ENCODE data around the gene SNTG2.

SNTG2 gene

DNA sequence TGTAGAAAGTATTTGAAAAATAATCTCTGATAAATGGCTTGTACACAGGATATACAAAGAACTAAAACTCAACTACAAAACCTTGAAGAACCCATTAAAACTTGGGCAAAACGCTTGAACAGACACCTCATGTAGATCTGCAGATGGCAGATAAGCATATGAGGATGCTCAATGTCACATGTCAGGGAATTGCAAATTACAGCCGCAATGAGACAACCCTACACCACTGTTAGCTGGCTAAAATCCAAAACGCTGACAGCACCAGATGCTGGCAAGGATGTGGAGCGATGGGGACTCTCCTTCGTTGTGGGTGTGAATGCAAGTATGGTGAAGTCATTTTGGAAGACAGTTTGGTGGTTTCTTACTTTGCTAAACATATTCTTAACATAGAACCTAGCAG is 53.7 kb downstream of the SNTG2 start:
- no peak for DNase-seq

DNA sequence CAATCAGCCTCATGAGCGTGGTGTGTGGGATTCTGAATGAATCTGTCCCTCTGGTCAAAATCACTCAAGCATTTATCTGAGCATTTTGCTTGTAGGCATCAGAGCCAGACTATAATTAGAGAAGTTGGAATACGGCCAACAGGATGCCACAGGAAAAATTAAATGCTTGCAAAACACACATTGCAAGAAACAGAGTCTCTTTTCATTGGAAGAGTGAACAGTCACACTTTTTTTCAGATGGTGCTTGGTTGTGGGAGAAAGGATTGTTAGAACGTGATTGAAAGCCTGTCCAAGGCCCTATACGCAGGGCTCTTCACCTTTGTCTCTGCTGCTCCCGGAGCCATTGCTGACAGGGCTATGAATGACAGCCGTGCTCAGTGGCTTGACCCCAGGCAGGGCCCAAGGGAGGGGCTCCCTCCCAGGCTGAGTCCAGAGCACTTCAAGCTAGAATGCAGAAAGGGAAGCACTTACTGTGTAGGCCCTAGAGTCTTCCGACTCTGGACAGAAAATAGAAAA is 59.8 kb downstream of the SNTG2 start:
- DNase-seq = no peak

DNA sequence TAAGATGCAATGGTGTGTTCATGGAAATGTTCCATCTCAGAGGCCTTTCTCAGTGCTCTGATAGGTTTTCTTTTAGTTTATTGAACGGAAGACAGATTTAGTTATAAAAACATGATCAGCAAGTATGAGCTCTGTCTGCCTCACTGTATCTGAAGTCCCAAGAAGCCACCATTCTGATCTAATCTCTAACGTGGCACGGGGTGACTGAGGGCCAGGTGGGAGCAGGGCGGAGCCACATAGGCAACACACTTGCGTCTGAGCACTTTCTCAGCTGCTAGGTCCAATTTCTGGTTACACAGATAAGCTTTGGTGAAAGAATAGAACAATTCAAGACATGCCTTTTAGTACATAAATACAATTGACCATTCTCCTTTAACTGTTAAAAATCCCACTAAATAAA is 60.4 kb downstream of the SNTG2 start:
- no peak for DNase-seq

DNA sequence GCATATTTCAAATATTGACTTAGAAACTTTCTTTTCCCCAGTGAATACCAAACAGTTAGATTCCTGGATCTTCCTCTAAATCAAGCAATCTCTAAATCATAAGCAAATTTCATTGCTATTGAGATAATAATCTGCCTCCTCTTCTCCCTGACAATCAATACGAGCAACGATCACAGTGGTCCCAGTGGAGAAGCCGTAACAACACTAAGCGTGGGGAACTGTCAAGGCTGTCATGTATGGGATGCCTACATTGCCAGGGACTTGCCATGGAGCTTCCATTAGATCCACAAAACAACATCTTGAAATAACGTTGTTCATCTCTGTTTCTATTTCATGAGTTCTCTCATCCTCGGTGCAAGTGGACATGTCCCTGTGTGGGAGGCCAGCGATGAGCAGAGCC is 61.3 kb downstream of the SNTG2 start:
- DNase-seq = no peak

DNA sequence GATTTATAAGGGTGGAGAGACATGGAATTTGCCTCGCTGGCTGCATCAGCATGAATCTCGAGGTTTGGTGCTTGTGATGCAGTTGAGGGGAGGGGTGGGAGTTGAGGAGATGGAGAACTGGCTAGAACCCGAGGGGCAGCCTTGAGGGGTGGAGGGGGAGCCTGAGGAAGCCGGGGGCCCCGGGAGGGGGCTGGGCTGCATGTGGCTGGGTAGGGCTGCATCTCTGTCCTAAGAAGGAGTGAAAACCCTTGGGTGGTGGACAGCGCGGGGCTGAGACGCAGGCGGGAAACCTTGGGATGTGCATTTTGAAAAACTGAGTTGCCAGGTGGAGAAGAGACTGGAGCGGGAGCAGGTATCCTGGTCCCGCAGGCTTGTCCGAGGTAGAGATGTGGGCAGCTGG is 64.2 kb downstream of the SNTG2 start:
- no peak for DNase-seq

DNA sequence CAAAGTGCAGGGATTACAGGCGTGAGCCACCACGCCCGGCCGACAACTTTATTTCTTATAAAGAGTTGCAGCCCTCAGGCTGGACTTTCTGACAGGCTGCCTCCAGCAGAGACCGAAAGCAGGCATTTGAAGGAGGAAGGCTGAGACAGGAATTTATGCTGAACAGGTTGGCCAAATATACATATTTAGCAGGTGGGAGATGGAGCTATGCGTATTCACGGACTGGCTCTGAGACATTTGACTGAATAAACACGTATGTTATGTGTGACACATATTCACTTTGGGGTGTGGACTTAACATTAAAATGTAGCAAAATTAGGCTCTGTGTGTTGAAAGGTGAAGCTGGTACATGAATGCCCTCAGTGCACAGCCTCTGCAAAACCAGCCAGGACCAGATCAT is 65.9 kb downstream of the SNTG2 start:
- no peak for DNase-seq

DNA sequence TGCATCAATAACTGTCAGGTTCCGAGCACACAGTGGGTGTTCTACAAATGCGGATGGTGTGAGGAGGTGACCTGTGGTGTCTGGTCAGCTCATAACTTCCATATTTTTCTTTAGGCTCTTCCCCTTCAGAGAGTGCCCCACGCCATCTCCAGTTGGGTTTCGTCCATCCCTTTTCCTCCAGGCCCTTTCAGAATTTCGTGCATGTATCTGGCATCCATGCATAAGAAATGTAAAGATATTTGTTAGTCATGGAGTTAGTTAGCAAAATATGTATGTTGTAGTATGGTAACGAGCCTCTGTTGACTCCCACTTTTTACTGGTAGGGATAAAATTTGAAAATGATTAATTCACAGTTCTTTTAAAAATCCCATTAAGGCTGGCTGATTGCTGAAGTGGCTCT is 67.2 kb downstream of the SNTG2 start:
- DNase-seq = no peak

DNA sequence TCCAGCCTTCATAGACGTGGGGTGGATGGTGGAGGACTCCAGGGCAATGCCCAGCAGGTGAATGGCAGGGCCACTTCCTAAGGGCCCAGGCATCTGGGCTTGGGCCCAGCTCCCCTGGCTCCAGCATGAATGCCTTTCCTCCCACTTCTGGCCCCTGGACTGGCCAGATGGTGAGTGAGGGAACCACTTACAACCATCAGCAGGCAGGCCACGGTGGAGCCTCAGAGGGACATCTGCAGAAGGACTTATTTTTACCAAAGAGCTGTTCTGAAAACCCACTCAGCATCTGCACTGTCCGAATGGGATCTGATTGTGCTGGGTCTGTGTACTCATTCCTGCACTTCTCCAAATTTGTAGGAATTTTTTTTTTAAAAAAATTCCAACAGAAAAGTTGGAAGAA is 69.6 kb downstream of the SNTG2 start:
- DNase-seq = no peak

DNA sequence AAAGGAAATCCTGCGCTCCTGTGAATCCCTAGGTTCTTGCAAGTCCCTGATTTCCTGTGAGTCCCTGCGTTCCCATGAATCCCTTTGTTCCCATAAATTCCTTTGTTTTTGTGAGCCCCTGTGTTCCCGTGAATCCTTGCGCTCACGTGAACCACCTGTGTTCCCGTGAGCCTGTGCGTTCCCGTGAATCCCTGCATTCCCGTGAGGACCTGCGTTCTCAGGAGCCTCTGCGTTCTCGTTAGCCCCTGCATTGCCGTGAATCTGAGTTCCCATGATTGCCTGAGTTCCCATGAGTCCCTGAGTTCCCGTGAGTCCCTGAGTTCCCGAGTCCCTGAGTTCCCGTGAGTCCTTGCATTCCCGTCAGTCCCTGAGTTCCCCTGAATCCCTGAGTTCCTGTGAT is 71.5 kb downstream of the SNTG2 start:
- no peak for DNase-seq

DNA sequence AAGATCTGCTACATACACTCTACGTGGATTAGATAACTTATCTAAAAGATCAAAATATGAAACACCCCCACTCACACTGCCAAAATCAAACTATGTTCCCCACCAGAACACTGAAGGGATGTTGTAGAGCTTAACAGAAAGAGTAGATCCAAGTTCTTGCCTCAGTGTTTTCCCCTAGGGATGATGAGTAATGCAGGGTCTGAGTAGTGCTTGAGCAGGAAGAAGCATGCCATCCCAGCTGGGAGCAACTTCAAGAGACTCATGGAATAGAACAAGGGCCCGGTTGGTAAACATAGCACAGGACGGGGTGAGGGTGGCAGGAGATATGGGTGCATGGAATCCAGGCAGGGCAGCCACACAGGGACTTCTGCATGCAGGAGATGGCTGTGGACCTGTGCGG is 74.3 kb downstream of the SNTG2 start:
- DNase-seq = no peak

DNA sequence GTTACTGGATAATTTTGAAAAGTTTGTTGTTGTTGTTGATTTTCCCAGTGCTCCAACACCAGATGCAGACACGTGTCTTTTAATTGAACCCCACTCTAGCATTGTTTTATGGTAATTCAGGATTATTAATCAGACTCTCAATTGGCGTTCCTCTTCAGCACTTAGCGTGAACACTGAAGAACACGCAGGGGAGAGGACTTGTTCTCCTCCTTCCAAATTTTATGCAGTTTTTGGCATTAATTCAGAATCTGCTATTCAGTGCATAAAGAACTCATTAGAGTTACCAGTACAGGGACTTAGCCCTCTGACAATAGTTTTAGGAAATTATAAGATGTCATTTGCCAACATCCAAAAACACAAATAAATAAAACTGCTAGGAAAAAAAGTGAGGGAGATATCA is 75.5 kb downstream of the SNTG2 start:
- no peak for DNase-seq

DNA sequence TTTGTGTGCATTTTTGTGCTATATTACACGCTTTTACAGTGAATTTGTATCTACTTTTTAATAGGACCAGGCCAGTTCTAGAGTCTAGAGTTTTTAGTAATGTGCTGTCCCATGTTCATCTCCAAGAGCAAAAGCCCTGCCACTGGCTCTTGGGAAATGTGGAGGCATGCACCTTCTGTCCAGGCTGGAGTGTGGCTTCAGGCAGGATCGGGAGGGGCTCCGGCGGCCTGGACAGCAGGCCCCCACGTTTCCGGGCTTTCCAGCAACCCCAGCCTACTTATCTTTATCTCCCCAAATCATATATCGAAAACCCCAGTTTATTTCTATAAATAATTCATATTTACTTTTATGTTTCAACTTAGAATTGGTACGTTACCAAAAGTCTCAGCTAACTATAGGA is 78.2 kb downstream of the SNTG2 start:
- DNase-seq = no peak

DNA sequence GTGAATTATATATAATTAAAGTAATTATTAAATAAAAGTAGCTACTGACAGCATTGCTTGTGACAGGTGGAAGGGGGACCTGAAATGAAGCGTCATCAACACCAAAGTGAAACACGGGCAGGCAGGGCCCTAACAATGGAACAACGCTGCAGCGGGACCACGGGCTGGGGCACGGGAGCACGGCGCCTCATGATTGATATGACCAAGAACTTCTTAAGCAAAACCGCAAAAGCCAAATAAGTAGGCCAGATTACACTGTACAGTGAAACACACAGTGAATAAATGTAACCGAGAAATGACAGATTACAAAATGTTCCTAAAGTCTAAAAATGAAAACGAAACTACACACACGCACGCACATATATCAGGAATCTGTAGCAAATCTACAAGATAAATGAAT is 81.4 kb downstream of the SNTG2 start:
- DNase-seq = no peak

DNA sequence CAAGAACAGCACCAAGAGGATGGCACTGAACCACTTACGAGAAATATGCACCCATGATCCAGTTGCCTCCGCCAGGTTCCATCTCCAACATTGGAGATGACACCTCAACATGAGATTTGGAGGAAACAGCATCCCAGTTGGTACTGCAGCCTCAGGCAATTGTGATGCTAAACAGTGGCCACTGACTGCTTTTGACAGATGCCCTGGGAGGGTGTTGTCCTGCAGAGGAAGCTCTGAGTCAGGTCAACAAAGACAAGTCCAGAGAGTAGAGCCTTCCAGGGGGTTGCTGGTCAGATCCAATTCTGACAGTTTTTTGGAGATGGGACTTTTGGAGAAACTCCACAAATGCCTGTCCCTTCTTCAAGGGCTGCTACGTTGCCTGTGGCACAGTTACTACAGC is 82.4 kb downstream of the SNTG2 start:
- DNase-seq = no peak

DNA sequence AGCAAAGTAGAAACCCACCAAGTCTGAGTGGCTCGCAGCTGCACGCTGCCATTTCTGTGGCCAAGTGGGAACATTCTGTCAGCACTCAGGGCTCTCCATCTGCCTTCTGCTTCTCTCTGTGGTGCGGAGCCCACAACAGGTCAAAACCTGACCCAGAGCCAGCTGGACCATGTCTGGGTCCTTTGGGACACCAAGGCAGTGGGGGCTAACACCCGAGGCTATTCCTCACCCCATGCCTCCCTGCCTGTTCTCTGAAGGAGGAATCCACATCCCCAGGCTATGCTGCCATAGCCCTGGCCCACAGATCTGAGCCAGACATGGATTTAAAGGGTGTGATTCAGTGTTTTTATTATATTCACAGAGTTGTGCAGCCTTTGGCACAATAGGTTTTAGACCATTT is 86.4 kb downstream of the SNTG2 start:
- DNase-seq = no peak

DNA sequence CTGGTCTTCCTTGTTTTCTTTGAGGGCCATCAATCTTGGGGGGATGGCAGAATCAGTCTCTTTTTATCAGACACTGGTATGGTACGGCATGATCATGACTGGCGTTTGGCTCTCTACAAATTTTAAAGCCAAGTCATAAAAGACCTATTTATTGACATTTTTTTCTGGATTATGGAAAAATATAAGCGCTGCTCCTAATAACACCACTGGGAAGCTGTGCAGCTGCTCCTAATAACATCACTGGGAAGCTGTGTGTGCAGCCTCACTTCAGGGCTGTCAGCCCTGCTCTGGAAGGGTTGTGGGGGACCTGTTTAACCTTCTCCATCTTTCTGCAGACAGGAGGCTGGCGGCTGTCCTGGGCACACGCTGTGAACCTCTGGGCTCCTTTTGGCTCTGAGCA is 88.9 kb downstream of the SNTG2 start:
- DNase-seq = no peak

DNA sequence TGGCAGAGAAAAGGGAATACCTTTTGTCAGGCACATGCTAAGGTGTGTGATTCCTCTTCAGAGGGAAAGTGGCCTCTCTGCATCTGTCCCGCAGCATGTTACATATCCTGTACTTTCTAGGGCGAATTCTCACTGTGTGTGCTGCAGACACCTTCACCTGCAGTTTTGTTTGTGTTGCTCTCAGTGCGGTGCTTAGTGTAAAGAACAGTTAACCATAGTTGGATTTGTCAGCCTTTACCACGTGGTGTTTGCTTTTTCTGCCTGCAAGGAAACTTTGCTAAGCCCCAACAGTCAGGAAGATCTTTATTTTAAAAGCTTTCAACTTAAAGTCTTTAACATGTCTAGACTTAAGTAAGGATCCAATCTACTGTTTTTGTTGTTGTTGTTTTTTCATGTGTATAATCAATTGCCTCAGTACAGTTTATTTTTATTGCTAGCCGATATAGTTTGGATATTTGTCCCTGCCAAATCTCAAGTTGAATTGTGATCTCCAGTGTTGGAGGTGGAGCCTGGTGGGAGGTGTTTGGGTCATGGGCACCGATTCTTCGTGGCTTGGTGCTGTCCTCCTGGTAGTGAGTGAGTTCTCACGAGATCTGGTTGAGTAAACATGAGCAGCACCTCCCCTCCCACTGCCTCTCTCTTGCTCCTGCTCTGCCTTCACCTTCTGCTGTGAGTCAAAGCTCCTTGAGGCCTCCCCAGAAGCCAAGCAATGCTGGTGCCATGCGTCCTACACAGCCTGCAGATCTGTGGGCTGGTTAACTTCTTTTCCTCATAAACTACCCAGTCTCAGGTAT is 90.6 kb downstream of the SNTG2 start:
- no peak for DNase-seq

DNA sequence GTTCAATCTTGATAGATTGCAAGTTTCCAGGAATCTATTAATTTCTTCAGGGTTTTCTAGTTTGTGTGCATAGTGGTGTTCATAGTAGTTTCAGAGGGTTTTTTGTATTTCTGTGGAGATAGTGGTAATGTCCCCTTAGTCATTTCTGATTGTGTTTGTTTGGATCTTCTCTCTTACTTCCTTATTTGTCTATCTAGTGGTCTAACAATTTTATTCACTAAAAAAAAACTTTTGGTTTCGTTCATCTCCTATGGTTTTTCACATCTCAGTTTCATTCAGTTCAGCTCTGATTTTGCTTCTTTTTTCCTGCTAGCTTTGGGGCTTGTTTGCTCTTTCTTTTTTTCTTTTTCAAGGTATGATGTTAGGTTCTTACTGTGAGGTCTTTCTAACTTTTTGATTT is 94.5 kb downstream of the SNTG2 start:
- DNase-seq = no peak

DNA sequence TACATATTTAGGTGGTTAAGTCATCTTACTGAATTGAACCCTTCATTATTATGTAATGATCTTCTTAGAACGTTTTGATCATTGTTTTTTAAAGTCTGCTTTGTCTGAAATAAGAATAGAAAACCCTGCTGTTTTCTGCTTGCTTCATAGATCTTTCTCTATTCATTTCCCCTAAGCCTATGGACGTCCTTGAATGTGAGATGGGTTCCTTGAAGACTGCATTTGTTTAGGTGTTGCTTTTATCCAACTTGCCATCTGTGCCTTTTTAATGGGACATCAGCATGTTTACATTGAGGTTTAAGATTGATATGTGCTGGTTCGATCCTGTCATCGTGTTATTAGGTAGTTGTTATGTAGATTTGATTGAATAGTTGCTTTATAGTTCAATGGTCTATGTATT is 95.4 kb downstream of the SNTG2 start:
- DNase-seq = no peak

DNA sequence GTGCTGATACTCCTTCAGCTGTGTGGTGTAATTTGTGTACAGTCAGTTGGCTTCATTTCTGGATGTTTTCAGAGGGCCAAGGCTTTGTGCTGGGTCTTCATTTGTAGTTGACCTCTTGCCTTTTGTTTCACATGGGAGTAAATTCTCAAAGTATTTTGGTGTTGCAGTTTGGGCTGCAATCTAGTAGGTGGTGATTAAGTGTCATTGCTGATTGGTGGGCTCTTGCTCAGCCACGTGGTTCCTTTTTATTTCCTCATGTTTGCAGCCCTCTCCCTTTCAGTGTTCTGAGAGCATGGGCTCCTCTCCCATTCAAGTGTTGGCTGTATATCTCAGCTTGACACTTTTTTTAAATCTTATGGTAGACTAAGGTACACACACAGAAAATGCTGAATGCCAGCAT is 96.8 kb downstream of the SNTG2 start:
- no peak for DNase-seq

DNA sequence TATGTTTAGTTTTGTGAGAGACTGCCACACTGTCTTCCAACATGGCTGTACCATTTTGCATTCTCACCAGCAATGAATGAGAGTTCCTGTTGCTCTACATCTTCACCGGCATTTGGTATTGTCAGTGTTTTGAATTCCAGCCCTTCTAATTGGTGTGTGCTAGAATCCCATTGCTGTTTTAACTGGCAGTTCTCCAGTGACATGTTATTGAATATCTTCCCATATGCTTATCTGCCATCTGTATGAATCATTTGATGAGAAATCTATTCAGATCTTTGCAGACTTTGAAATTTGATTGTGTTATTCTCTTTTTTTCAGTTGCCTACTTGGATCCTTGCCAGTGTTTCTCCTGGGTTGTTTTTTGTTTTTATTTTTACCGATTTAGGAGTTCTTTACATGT is 99.0 kb downstream of the SNTG2 start:
- no peak for DNase-seq

DNA sequence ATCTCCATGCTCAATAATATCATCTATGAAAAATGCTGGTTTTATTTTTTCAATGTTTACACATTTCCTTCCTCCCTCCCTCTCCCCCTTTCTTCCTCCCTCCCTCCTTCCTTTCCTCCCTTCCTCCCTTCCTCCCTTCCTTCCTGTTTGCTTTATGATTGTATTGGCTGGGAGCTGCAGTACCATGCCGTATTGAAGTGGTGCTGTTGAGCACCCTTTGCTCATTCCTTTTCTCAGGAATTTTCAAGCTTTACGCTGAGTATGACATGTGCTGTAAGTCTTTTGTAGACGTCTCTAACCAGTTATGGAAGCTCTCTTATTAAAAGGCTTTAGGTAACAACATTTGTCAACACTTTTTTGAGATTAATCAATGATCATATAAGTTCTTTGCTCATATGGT is 100.4 kb downstream of the SNTG2 start:
- no peak for DNase-seq

DNA sequence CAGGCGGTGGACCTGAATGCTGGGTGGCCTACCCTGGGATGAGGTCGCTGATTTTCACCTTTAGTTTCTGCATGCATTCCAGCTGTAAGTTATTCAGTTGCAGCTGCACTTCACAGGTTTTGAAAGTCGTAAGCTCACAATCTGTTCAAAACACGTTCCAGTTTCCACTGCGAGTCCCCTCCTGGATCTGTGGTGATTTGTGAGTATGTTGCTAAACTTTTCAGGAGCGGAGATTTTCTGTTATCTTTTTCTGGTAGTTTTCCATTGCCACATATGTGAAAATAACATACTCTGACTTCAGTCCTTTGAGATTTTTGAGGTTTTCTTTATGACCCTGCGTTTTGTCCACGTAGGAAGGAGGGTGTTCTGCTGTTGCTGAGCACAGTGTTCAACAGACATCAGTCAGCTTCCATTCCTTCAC is 102.1 kb downstream of the SNTG2 start:
- no peak for DNase-seq

DNA sequence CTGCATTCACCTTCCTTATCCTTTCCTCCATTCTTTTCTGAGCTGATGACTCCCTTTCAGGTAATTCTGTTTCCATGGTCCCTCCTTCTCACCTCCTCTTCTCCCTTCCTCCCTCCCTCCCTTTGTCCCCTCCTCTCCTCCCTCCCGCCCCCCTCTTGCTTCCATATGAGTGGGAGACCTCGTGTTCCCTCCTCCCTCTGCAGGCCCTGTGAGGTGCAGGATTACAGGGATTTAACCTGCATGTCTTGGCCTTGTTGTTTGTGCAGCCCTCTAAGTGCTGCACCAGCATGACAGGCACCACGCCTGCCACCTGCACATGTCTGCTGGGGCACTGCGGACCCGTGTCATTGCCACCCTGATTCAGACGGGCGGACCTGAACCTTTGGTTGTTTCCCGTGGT is 103.1 kb downstream of the SNTG2 start:
- DNase-seq = no peak

DNA sequence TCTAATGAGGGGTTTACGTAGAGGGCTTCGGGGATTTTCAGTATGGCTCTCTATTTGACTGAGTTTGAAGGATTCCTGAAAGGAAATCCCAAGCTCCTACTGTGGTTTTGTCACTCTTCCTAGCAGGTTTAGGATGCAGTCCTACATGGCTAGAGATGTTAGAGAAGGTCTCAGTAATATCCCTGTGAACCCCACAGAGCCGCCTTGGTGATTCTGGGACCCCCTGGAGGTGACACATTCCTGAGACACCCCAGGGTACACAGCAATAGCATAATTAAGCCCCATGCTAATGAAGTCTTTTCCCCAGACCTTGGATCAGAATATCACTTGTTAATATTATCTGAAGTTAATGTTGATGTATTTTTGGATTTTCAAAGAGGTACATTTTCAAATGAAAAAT is 103.8 kb downstream of the SNTG2 start:
- no peak for DNase-seq

Data from NCI-H146 (cell line).